MCF 10A (cell line): Measurements from ENCODE around the gene CD79B. TPM values are rescaled to one million over a fixed set of nuclear protein-coding genes. Genes with fewer than 3 reads are reported as not detected.

Source experiments
- BruUV-seq: library from RNA; stranded (reverse); fragments of 400-500 nt; replicated peaks from 2 replicates; lab custom pipeline; 2021; lab: Mats Ljungman, UMichigan
- CTCF ChIA-PET: fragments of 300-600 bp; sonication (Branson Sonifier 250); formaldehyde crosslinking; extraction: SDS; loops from one replicate; lab custom pipeline; 2021; ENCODE audit warnings: antibody characterized with exemption, inconsistent platforms; lab: Yijun Ruan, JAX
- POLR2A ChIA-PET: fragments of 300-600, 350-650 bp; sonication (Branson Sonifier 250); formaldehyde crosslinking; extraction: SDS; loops from one replicate; lab custom pipeline; 2020; ENCODE audit warnings: antibody characterized with exemption, inconsistent platforms; lab: Yijun Ruan, JAX
- DNase-seq: peaks from one replicate; pipeline ENCODE4 v3.0.0-alpha.2; 2018; ENCODE audit not compliant: unreplicated experiment
- H3K27ac Mint-ChIP-seq: one replicate; pipeline ENCODE4 v1.8.0; 2022; ENCODE audit warnings: mild to moderate bottlenecking, low read depth, mixed read lengths; ENCODE audit not compliant: unreplicated experiment
- H3K27me3 Mint-ChIP-seq: one replicate; pipeline ENCODE4 v1.8.0; 2022; ENCODE audit warnings: mixed read lengths; ENCODE audit not compliant: insufficient read depth, unreplicated experiment
- H3K36me3 Mint-ChIP-seq: one replicate; pipeline ENCODE4 v1.8.0; 2022; ENCODE audit warnings: mild to moderate bottlenecking, moderate library complexity, mixed read lengths; ENCODE audit not compliant: insufficient read depth, unreplicated experiment
- H3K4me1 Mint-ChIP-seq: one replicate; pipeline ENCODE4 v1.8.0; 2022; ENCODE audit warnings: mixed read lengths; ENCODE audit not compliant: insufficient read depth, unreplicated experiment
- H3K4me3 Mint-ChIP-seq: one replicate; pipeline ENCODE4 v1.8.0; 2022; ENCODE audit warnings: mild to moderate bottlenecking, moderate library complexity, mixed read lengths; ENCODE audit not compliant: unreplicated experiment
- H3K9me3 Mint-ChIP-seq: one replicate; pipeline ENCODE4 v1.8.0; 2022; ENCODE audit warnings: mixed read lengths; ENCODE audit not compliant: unreplicated experiment
- CTCF ChIP-seq: fragments of 200-600 bp; IDR thresholded peaks from one replicate; pipeline ENCODE4 v1.8.0; 2022; ENCODE audit warnings: antibody characterized with exemption, mild to moderate bottlenecking; ENCODE audit not compliant: unreplicated experiment
- intact Hi-C: fragments of 100-400 bp; cut with micrococcal nuclease; formaldehyde crosslinking; loops from 2 replicates; pipeline ENCODE4 v1.14.1; 2022
- total RNA-seq: library from RNA; stranded (reverse); gene quantifications from 2 replicates; pipeline ENCODE4 v1.2.3, GENCODE V29; 2022

Gene CD79B
- total RNA-seq, 1 experiment from 2014 or later: not detected

GRCh38 chr17:63939884-63940283 lies 7.8 kb upstream of the CD79B start:
- Mint-ChIP-seq H3K27me3 (peaks cover 12% of the 10 kb centered on the region), H3K36me3 (no peaks in the 10 kb centered on the region), H3K9me3 (no peaks in the 10 kb centered on the region), H3K27ac (no peak overlapping the region), H3K4me1 (no peaks in the 10 kb centered on the region), H3K4me3 (no peak overlapping the region)
- CTCF ChIA-PET: interaction anchor here (0.6 to 1.1 kb wide), 3 partner anchors 12 to 86 kb away, joined by 3 to 5 read pairs (median 3); no protein-coding TSS in a partner anchor
- intact Hi-C loops: no loop called here
- POLR2A ChIA-PET: no interaction called here
- no peak for TF ChIP-seq CTCF
- DNase-seq: no peak
- no TSS peak for BruUV-seq

- Mint-ChIP-seq H3K27ac (no peak overlapping the region), H3K9me3 (no peaks in the 10 kb centered on the region), H3K27me3 (peaks cover 12% of the 10 kb centered on the region), H3K4me1 (no peaks in the 10 kb centered on the region), H3K36me3 (no peaks in the 10 kb centered on the region), H3K4me3 (no peak overlapping the region)
- no peak for DNase-seq
- ChIA-PET POLR2A (no interaction called here), CTCF (interaction anchor here (0.8 to 1.1 kb wide), 2 partner anchors 13 to 77 kb away, joined by 3 to 5 read pairs; no protein-coding TSS in a partner anchor)
- intact Hi-C loops: no loop called here
- no TSS peak for BruUV-seq
- TF ChIP-seq CTCF: no peak
Measured at GRCh38 chr17:63939401-63939800, 7.3 kb upstream of the CD79B start.

- DNase-seq: no peak
- CTCF ChIA-PET: interaction anchor here (0.6 to 2.2 kb wide), 5 partner anchors 10 to 196 kb away, joined by 3 to 8 read pairs (median 5); partner anchors contain the start of gene GH1
- H3K4me1 Mint-ChIP-seq: no peaks in the 10 kb centered on the region
- no peak overlapping the region for H3K27ac Mint-ChIP-seq
- no peaks in the 10 kb centered on the region for H3K9me3 Mint-ChIP-seq
- H3K36me3 Mint-ChIP-seq: no peaks in the 10 kb centered on the region
- POLR2A ChIA-PET: no interaction called here
- H3K27me3 Mint-ChIP-seq: peaks cover 12% of the 10 kb centered on the region
- BruUV-seq: no TSS peak
- no peak for TF ChIP-seq CTCF
- no peak overlapping the region for H3K4me3 Mint-ChIP-seq
- intact Hi-C loops: no loop called here
Measured at GRCh38 chr17:63937920-63938319, 5.8 kb upstream of the CD79B start.

- POLR2A ChIA-PET: no interaction called here
- TF ChIP-seq CTCF: no peak
- CTCF ChIA-PET: interaction anchor here (0.6 to 2.2 kb wide), 4 partner anchors 12 to 52 kb away, joined by 3 to 6 read pairs (median 4); partner anchors contain the start of gene GH1
- Mint-ChIP-seq H3K4me1 (no peaks in the 10 kb centered on the region), H3K9me3 (no peaks in the 10 kb centered on the region), H3K27me3 (peaks cover 12% of the 10 kb centered on the region), H3K36me3 (no peaks in the 10 kb centered on the region), H3K27ac (no peak overlapping the region), H3K4me3 (no peak overlapping the region)
- no TSS peak for BruUV-seq
- intact Hi-C loops: no loop called here
- DNase-seq: no peak
Measured at GRCh38 chr17:63937319-63937718, 5.2 kb upstream of the CD79B start.
